Stimulated activated memory B cell treated with anti-CD40 and anti-IgM and Interleukin-4, amounts not matched to agents 10 μg/mL and 1 μg/mL and 100 μg/mL, for 72 hours (primary cell): ENCODE measurements around the gene SMIM12.

Experiments used
- ATAC-seq: fragments of 150-1000 bp; cut with Tn5 transposase; 2 replicates; pipeline ENCODE4 v1.10.0; 2021
- H3K27ac Mint-ChIP-seq: one replicate; pipeline ENCODE4 v1.8.0; 2022; ENCODE audit warnings: mild to moderate bottlenecking, mixed read lengths
- H3K27me3 Mint-ChIP-seq: one replicate; pipeline ENCODE4 v1.8.0; 2022; ENCODE audit warnings: mixed read lengths
- H3K36me3 Mint-ChIP-seq: one replicate; pipeline ENCODE4 v1.8.0; 2022; ENCODE audit warnings: mixed read lengths
- H3K4me1 Mint-ChIP-seq: one replicate; pipeline ENCODE4 v1.8.0; 2022; ENCODE audit warnings: mixed read lengths
- H3K4me3 Mint-ChIP-seq: one replicate; pipeline ENCODE4 v1.8.0; 2022; ENCODE audit warnings: mild to moderate bottlenecking, moderate library complexity, mixed read lengths
- H3K9me3 Mint-ChIP-seq: one replicate; pipeline ENCODE4 v1.8.0; 2022; ENCODE audit warnings: mixed read lengths

Gene SMIM12

GRCh38 chr1:34806396-34806795 lies 53.2 kb downstream of the SMIM12 start:
- Mint-ChIP-seq H3K4me1 (no peaks in the 10 kb centered on the region), H3K36me3 (peaks cover 40% of the 10 kb centered on the region), H3K27ac (no peak overlapping the region), H3K9me3 (peaks cover 8% of the 10 kb centered on the region), H3K27me3 (no peaks in the 10 kb centered on the region), H3K4me3 (no peak overlapping the region)
- ATAC-seq = no peak

GRCh38 chr1:34803770-34804169 lies 55.8 kb downstream of the SMIM12 start:
- no peak overlapping the region for H3K4me3 Mint-ChIP-seq
- ATAC-seq = no peak
- no peaks in the 10 kb centered on the region for H3K27me3 Mint-ChIP-seq
- H3K4me1 Mint-ChIP-seq = peaks cover 8% of the 10 kb centered on the region
- peaks cover 4% of the 10 kb centered on the region for H3K9me3 Mint-ChIP-seq
- H3K36me3 Mint-ChIP-seq = peaks cover 27% of the 10 kb centered on the region
- no peak overlapping the region for H3K27ac Mint-ChIP-seq
